GM19438 (cell line): Measurements from ENCODE around the gene SEC14L1.

Source experiments
- ATAC-seq: cut with Tn5 transposase; IDR thresholded peaks from one replicate; pipeline ENCODE4 v1.9.1; 2021; ENCODE audit warnings: low read depth; ENCODE audit not compliant: unreplicated experiment

The SEC14L1 gene

DNA sequence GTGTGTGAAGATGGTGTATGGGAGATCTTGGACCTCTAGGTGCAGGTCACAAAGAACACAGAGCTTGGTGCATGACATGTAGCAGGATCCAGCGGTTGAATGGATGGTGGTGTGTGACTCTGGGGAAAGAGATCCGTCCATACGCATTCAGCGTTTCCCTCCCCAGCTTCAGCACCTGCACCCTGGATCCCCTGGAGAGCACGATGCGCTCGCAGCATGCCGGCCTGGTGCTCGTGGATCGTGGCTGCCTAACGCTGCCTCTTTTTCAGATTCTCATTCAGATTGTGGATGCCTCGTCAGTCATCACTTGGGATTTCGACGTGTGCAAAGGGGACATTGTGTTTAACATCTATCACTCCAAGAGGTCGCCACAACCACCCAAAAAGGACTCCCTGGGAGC lies 70.9 kb downstream of the SEC14L1 start:
- ATAC-seq, result no peak

- ATAC-seq, result peak; percentile 78
Observed at GRCh38 chr17:77212081-77212832, 71.5 kb downstream of the SEC14L1 start.

DNA sequence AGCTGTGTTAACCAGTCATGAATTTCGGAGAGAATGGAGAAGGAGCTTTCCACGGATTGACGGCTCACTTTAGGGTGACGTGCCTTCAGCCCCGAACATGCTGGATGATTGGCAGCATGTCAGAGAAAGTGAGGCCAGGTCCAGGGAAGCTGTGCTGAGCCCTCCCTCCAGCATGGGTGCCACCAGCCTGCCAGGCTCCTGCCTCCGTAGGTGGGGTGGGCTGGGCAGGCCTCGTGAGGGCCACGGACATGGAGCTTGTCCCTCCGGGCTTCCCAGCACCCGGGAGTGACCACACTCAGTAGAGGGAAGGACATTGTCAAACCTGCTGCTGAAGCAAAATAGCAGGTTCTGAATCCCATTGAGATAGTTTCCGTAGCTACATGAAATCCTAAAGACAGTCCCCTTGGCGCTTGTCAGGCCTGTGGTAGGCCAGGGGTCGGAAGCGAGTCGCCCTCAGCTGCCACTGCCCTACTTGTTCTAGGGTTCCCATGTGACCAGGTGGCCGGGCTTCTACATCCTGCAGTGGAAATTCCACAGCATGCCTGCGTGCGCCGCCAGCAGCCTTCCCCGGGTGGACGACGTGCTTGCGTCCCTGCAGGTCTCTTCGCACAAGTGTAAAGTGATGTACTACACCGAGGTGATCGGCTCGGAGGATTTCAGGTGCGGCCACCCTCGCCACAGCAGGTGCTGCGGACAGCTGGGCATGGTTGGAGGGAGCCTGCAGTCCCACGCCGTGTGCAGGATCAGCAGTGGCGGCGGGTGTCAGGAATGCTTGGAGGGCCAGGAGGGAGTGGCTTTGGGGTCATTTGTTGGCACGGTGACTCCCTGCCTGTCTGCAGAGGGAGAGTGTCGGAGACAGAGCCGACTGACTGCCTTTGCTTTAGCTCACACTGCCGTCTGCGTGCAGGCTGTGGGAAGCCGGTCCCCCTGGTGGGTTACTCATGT lies 72.3 kb downstream of the SEC14L1 start:
- peak; percentile 16 for ATAC-seq

DNA sequence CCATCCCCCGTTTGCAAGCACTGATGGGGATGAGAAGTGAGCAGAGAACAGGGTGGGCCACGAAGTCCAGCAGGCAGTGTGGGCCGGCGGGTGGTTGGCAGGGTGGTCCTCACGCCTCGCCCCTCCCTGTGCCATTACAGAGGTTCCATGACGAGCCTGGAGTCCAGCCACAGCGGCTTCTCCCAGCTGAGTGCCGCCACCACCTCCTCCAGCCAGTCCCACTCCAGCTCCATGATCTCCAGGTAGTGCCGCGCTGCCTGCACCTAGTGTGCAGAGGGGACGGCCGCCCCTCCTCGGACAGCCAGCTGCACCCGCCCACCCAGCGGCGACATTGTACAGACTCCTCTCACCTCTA lies 73.0 kb downstream of the SEC14L1 start:
- no peak for ATAC-seq

- ATAC-seq, result no peak
Observed at GRCh38 chr17:77214328-77214727, 73.6 kb downstream of the SEC14L1 start.

DNA sequence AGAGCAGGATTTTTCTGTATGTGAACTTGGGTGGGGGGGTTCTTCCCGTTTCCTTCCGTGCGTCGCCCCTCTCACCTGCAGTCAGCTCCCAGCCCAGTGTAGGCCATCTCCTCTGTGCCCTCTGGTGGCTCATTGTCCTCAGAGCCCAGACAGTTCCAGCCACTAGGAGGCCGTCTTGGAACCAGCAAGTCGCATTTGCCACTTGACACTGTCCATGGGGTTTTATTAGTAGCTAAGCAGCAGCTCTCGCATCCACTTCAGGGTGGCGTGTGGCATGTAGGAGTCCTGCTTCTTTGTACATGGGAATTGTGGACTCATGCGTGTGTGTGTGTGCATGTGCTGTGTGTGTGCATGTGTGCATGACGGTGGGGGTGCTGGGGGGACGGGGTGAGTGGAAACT lies 74.0 kb downstream of the SEC14L1 start:
- ATAC-seq, result no peak

- no peak for ATAC-seq
Observed at GRCh38 chr17:77215281-77215680, 74.5 kb downstream of the SEC14L1 start.

DNA sequence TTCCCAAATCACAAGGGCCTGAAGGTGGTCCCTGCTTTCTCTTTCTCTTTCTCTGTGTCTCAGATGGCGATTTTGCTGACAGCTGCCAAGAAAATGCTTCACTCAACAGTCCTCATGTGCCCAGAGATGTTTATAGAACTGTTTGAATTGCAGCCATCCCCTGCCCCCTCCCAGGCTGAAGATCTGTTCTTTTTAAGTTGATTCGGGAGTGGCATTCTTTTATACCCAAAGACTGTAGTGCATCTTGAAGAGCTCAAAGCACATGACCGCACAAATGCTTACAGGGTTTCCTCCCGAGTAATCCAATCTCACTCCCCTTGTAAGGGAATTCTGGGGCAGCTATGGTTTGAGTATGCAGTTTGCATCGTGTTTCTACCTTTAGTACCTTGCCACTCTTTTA lies 75.7 kb downstream of the SEC14L1 start:
- ATAC-seq, result no peak

DNA sequence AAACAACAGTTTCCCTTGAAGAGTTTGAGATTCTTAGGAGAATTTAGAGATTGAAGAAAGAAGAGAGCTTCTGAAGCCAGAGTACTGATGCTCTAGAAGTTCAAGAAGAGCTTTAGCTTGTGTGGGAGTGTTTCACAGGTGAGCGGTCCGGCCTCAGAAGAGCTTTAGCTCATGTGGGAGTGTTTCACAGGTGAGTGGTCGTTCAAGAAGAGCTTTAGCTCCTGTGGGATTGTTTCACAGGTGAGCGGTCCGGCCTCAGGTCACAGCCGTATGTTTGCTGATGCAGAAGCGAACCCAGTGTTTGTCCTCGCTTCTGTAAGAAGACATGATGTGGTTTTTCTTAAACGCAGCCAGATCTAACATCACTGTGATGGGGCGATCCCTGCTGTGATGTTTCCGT lies 76.4 kb downstream of the SEC14L1 start:
- ATAC-seq, result no peak

- ATAC-seq, result no peak
Observed at GRCh38 chr17:77217566-77217965, 76.8 kb downstream of the SEC14L1 start.

GRCh38 chr17:77218902-77219301 lies 78.1 kb downstream of the SEC14L1 start:
- no peak for ATAC-seq

DNA sequence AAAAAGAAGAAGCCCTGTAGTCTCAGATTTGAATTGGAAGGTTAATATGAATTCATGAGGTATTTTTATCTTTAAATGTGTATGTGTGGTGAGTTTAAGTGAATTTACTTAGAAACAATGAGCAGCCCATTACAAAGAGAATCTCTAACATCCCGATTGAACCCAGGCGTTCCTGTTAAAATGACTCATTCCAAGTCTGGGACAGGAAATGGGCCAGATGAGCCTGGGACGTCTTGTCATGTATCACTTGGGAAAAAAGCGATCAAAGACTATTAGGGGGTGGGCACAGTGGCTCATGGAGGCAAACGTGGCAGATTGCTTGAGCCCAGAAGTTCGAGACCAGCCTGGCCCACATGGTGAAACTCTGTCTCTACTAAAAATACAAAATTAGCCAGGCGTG lies 81.6 kb downstream of the SEC14L1 start:
- no peak for ATAC-seq

DNA sequence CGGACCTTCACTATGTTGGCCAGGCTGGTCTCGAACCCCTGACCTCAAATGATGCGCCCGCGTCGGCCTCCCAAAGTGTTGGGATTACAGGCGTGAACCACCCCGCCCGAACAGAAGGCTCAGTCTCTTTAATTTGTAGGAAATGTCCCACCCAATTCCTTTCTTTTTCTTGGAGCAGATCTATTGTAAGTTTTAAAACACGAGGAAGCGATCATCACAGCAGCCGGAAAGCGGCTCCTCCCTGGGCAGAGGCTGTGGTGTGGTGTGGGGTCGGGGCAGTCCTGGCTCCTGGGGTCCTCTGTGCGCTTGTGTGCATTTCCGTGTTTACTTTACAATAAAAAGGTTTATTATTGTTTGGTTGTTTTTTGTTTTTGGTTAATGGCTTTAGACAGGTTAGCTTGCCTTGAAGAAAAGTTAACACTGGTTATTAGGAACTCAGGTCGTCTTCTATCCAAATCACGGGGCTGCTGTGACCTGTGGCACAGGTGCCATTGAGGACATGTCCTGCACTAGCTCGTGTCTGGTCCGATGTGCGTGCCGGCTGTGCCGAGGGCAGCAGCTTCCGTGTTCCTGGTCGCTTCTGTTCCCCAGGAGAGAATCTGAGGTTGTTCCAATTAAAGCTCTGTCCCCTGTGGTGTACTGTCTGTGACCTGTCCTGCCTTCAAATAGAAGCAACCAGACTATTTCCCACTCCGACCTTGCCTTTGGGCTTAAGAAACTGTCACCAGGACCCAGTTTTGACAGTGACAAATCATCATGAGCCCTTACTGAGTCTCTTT lies 83.1 kb downstream of the SEC14L1 start:
- ATAC-seq, result no peak

GRCh38 chr17:77225265-77225664 lies 84.5 kb downstream of the SEC14L1 start:
- no peak for ATAC-seq

GRCh38 chr17:77227461-77228240 lies 86.9 kb downstream of the SEC14L1 start:
- no peak for ATAC-seq

DNA sequence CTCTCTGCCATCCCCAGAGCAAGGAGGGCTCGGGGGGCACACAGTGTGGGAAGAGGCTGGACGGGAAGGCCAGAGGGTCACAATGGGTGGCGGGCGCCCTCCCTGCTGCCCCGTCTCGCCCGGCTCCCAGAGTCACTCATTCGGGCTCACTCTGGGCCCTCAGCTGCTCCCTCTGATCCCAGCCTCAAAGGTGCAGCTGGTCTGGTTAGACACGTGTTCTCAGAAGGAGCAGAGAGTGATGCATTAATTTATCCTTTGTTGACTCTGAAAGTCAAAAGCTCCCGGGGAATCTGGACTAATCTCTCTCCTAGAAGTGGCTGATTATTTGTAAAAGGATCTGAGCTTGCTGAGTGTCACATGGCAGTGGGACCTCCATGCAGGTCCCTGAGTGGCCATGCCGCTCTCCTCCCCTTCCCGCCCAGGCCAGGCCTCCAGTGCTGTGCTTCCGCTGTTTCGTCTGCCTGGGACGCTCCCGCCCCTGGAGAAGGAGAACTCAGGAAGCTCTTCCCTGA lies 87.5 kb downstream of the SEC14L1 start:
- ATAC-seq, result no peak

DNA sequence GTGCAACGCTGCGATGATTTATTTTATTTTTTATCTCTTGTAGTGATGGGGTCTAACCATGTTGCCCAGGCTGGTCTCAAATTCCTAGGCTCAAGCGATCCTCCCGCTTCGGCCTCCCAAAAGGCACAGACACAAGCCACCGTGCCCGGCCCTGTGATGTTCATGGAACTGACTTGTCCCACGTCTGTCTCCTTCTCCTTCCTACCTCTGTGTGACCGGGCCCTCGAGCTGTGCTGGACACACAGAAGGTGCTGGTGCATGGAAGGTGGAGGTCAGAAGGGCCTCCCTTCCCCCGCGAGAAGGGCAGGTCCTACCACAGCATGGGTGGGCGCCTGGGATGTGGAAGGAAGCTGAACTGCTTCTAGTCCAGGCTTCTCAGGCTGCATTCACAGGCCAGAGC lies 88.0 kb downstream of the SEC14L1 start:
- no peak for ATAC-seq

DNA sequence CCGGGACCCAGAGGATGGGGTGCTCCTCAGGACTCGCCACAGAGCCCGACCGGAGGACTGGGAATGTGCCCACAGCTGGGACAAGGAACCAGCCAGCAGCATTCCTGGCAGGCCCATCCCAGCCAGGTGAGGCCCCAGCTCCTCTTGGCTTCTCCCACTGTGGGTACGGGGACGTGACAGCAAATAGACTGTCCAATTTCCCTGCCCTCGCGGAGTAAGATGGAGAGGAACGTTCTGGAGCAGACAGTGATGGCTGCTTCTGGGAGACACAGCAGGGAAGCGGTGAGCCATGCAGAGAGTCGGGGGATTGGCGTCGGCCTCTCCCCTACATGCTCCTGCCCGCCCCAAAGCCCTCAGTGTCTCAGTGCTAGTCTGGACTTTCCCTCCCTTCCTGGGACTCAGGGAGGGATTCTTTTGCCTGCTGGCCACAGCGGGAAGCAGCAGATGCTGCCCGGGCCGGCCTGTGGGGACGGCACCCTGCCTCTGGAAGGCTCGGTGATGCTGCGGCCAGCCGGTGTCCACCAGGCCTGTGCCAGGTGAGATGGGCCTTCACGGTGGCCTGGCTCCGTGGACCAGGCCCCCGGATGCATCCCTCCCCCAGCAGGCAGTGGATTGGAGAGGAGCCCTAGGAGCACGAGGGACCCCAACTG lies 89.1 kb downstream of the SEC14L1 start:
- no peak for ATAC-seq

DNA sequence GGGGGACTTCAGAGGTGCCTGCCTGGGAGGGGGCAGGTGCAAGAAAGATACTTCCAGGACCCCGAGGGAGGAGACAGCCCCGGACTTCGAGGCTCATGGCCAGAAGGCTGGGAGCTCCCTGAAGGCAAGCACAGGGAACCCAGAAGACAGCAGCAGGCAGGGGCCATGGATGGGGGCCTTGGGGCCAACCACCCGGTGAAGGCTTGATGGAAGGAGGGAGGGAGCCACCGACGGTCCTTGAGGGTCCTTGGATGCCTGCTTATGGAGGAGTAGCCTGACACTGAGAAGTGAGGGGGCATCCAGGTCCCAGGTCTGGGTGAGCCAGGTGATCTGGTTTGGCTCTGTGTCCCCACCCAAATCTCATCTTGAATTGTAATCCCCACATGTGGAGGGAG lies 89.7 kb downstream of the SEC14L1 start:
- ATAC-seq, result no peak
